Right atrium auricular region (tissue), 2 donors: ENCODE data around the gene HCN3. TPM values are rescaled to one million over a fixed set of nuclear protein-coding genes. Genes with fewer than 3 reads are reported as not detected.
"Not testable (repeated sequence)": the region's sequence is repeated elsewhere in the genome, so short reads cannot be mapped to it uniquely, and the experiment has no call there.

Experiments used
- DNase-seq: peaks from one replicate; pipeline ENCODE4 v3.0.0-alpha.2; 2019; ENCODE audit warnings: low spot score
- H3K27ac ChIP-seq, 2 donors: fragments of 200-600 bp; sonication (generic); 1 replicate in 1 of 2; 2 replicates in 1 of 2; pipeline ENCODE4 v1.5.1; 2016 to 2019
- H3K27me3 ChIP-seq, 2 donors: fragments of 200-600 bp; sonication (generic); one replicate each; pipeline versions ENCODE4 v1.5.1 to v1.6.0; 2017 to 2019
- H3K36me3 ChIP-seq: fragments of 200-600 bp; sonication (generic); one replicate; pipeline ENCODE4 v1.5.1; 2016
- H3K4me1 ChIP-seq, 2 donors: fragments of 200-600 bp; sonication (generic); one replicate each; pipeline versions ENCODE4 v1.5.1 to v1.6.0; 2017 to 2019
- H3K4me3 ChIP-seq, 2 donors: fragments of 200-600 bp; sonication (generic); 1 replicate in 1 of 2; 2 replicates in 1 of 2; pipeline ENCODE4 v1.5.1; 2017 to 2019; ENCODE audit warnings: mild to moderate bottlenecking in 1 of 2, moderate library complexity in 1 of 2
- H3K9me3 ChIP-seq, 2 donors: fragments of 200-600 bp; sonication (generic); one replicate each; pipeline ENCODE4 v1.5.1; 2019
- CTCF ChIP-seq, 2 donors: fragments of 200-600 bp; sonication (generic); IDR thresholded peaks; one replicate each; pipeline ENCODE4 v1.5.1; 2019; ENCODE audit warnings: antibody characterized with exemption in 2 of 2
- total RNA-seq, 2 donors: library from RNA; depleted of rRNA; stranded (reverse); fragments of >200 nt; gene quantifications; one replicate each; pipeline ENCODE4 v1.1.0, GENCODE V29; 2016

HCN3 gene
- total RNA-seq, 2 donors from 2014 or later, result 0.35 to 0.41 TPM

- peak overlapping the region; percentile 72 to 80 for H3K4me3 ChIP-seq
- H3K36me3 ChIP-seq, result peaks cover 26% of the 10 kb centered on the region
- no peaks in the 10 kb centered on the region for H3K27me3 ChIP-seq
- H3K4me1 ChIP-seq, result peaks cover 0 to 35% of the 10 kb centered on the region in 2 donors
- DNase-seq, result no peak
- no peak for TF ChIP-seq CTCF (IDR thresholded peaks at IDR 0.05)
- peak overlapping the region in 1 of 2 donors; percentile 99 for H3K27ac ChIP-seq
- no peaks in the 10 kb centered on the region for H3K9me3 ChIP-seq
Observed at GRCh38 chr1:155325603-155325893, 48.3 kb downstream of the HCN3 start.

DNA sequence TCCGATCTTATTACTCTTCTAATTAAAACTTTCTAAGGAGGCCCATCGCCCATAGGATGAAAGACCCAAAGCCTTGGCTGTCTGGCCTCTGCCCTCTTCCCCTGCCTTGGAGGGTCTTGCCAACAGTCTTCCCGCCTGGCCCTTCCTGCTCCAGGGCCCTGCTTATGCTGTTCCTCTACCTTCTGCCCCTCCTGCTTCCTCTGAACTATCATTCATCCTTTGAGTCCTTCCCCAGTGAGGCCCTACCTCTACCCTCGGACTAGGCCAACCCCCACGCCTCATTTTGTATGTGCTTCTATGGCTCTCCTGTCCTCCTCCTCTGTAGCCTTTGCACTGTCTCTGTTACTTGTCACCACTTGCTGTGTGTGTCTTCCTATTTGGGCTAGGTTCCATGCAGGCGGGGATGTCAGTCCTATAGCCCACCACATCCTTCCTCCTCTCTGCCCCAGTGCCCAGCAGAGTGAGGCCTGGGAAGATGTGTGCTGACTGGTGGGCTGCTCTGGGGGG is 48.8 kb downstream of the HCN3 start:
- no peaks in the 10 kb centered on the region for H3K27me3 ChIP-seq
- no peak for TF ChIP-seq CTCF (IDR thresholded peaks at IDR 0.05)
- H3K4me1 ChIP-seq, result peaks cover 0 to 33% of the 10 kb centered on the region in 2 donors
- H3K9me3 ChIP-seq, result no peaks in the 10 kb centered on the region
- H3K36me3 ChIP-seq, result peaks cover 31% of the 10 kb centered on the region
- no peak overlapping the region for H3K27ac ChIP-seq
- no peak overlapping the region for H3K4me3 ChIP-seq
- DNase-seq, result no peak

DNA sequence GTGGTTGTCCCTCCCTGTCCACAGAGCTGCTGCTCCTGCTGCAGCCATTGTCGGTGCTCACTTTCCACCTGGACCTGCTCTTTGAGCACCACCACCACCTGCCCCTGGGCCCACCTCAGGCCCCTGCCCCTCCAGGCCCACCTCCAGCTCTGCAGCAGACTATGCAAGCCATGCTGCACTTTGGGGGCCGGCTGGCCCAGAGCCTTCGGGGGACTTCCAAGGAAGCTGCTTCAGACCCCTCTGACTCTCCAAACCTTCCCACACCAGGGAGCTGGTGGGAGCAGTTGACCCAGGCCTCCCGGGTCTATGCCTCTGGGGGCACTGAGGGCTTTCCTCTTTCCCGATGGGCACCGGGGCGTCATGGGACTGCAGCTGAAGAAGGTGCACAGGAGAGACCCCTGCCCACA is 49.4 kb downstream of the HCN3 start:
- Histone ChIP-seq H3K36me3 (peaks cover 33% of the 10 kb centered on the region), H3K9me3 (no peaks in the 10 kb centered on the region), H3K27me3 (no peaks in the 10 kb centered on the region), H3K4me1 (peaks cover 0 to 27% of the 10 kb centered on the region in 2 donors), H3K27ac (no peak overlapping the region), H3K4me3 (no peak overlapping the region)
- DNase-seq, result no peak
- no peak for TF ChIP-seq CTCF (IDR thresholded peaks at IDR 0.05)

DNA sequence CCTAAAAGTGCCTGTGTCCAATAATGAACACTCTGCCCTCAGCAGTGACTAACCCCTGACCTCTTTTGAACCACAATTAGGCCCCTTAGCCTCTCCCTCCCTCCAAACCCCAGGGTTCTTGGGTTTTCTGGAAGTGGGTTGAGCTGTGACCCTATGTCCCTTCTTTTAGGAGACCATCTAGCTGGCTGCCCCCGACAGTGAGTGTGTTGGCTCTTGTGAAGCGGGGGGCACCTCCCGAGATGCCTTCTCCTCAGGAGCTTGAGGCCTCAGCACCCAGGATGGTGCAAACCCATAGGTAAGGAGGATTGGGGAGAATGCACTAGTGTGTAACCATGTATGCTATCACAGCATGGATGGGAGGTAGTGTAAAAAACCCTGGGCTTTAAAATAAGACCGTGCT is 50.7 kb downstream of the HCN3 start:
- Histone ChIP-seq H3K36me3 (peaks cover 33% of the 10 kb centered on the region), H3K27me3 (no peaks in the 10 kb centered on the region), H3K4me1 (peaks cover 0 to 15% of the 10 kb centered on the region in 2 donors), H3K4me3 (no peak overlapping the region), H3K9me3 (no peaks in the 10 kb centered on the region), H3K27ac (no peak overlapping the region)
- no peak for DNase-seq
- TF ChIP-seq CTCF (IDR thresholded peaks at IDR 0.05), result no peak

GRCh38 chr1:155328856-155329255 is 51.6 kb downstream of the HCN3 start:
- not testable (repeated sequence) for H3K4me3 ChIP-seq, H3K9me3 ChIP-seq, H3K27ac ChIP-seq, DNase-seq, H3K27me3 ChIP-seq
- peaks cover 33% of the 10 kb centered on the region for H3K36me3 ChIP-seq
- peaks cover 0 to 15% of the 10 kb centered on the region in 2 donors for H3K4me1 ChIP-seq

GRCh38 chr1:155329980-155330598 is 52.8 kb downstream of the HCN3 start:
- peaks cover 0 to 10% of the 10 kb centered on the region in 2 donors for H3K4me1 ChIP-seq
- H3K36me3 ChIP-seq, result peaks cover 33% of the 10 kb centered on the region
- no peaks in the 10 kb centered on the region for H3K9me3 ChIP-seq
- H3K27ac ChIP-seq, result no peak overlapping the region
- DNase-seq, result no peak
- no peak for TF ChIP-seq CTCF (IDR thresholded peaks at IDR 0.05)
- no peaks in the 10 kb centered on the region for H3K27me3 ChIP-seq
- no peak overlapping the region for H3K4me3 ChIP-seq
